ENCODE measurements around the gene ESPL1. TPM values are rescaled to one million over a fixed set of nuclear protein-coding genes. Genes with fewer than 3 reads are reported as not detected.

Gene ESPL1
- total RNA-seq, 1 experiment from 2014 or later = 31.1 TPM

GRCh38 chr12:53276511-53276910 is 8.4 kb downstream of the ESPL1 start:
- H3K27me3 Mint-ChIP-seq (ENCODE audit: unreplicated experiment) = no peaks in the 10 kb centered on the region
- TF ChIP-seq, protein P1, sequence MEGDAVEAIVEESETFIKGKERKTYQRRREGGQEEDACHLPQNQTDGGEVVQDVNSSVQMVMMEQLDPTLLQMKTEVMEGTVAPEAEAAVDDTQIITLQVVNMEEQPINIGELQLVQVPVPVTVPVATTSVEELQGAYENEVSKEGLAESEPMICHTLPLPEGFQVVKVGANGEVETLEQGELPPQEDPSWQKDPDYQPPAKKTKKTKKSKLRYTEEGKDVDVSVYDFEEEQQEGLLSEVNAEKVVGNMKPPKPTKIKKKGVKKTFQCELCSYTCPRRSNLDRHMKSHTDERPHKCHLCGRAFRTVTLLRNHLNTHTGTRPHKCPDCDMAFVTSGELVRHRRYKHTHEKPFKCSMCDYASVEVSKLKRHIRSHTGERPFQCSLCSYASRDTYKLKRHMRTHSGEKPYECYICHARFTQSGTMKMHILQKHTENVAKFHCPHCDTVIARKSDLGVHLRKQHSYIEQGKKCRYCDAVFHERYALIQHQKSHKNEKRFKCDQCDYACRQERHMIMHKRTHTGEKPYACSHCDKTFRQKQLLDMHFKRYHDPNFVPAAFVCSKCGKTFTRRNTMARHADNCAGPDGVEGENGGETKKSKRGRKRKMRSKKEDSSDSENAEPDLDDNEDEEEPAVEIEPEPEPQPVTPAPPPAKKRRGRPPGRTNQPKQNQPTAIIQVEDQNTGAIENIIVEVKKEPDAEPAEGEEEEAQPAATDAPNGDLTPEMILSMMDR (IDR thresholded peaks at IDR 0.05; ENCODE audit: unreplicated experiment) = no peak
- H3K27ac Mint-ChIP-seq (ENCODE audit: unreplicated experiment) = no peak overlapping the region
- H3K36me3 Mint-ChIP-seq (ENCODE audit: insufficient read depth, unreplicated experiment) = peaks cover 20% of the 10 kb centered on the region
- DNase-seq = no peak
- no peak overlapping the region for H3K4me3 Mint-ChIP-seq (ENCODE audit: low read depth, unreplicated experiment)
- H3K4me1 Mint-ChIP-seq (ENCODE audit: low read depth, unreplicated experiment) = no peaks in the 10 kb centered on the region
- intact Hi-C loops (cut with micrococcal nuclease; ENCODE audit: unreplicated experiment) = no loop called here
- CTCF ChIA-PET = no interaction called here
- H3K9me3 Mint-ChIP-seq (ENCODE audit: low read depth, unreplicated experiment) = no peaks in the 10 kb centered on the region
- BruUV-seq (replicated peaks) = no TSS peak

DNA sequence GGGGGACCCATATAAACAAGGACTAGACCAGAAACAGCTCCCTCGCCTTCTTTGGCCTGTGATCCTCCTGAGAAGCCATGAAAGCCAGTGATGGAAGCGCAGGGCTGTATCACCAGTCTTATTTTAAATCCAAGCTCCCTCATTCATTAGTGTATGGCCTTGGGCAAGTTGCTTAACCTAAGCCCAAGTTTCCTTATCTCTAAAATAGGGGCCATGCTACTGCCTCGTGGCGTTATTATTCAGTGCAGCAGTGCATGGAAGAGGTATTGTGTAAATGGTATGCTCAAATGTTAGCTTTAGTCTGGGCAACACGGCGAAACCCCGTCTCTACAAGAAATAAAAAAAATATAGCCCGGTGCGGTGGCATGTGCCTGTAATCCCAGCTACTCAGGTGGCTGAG is 9.9 kb downstream of the ESPL1 start:
- H3K36me3 Mint-ChIP-seq (ENCODE audit: insufficient read depth, unreplicated experiment) = peaks cover 11% of the 10 kb centered on the region
- no peak overlapping the region for H3K27ac Mint-ChIP-seq (ENCODE audit: unreplicated experiment)
- H3K4me3 Mint-ChIP-seq (ENCODE audit: low read depth, unreplicated experiment) = no peak overlapping the region
- DNase-seq = no peak
- intact Hi-C loops (cut with micrococcal nuclease; ENCODE audit: unreplicated experiment) = no loop called here
- BruUV-seq (replicated peaks) = no TSS peak
- H3K27me3 Mint-ChIP-seq (ENCODE audit: unreplicated experiment) = no peaks in the 10 kb centered on the region
- TF ChIP-seq, protein P1 (IDR thresholded peaks at IDR 0.05; ENCODE audit: unreplicated experiment) = no peak
- H3K9me3 Mint-ChIP-seq (ENCODE audit: low read depth, unreplicated experiment) = no peaks in the 10 kb centered on the region
- CTCF ChIA-PET = interaction anchor here (0.6 to 1.3 kb wide), 2 partner anchors 9 to 83 kb away, joined by 3 to 6 read pairs; no protein-coding TSS in a partner anchor
- H3K4me1 Mint-ChIP-seq (ENCODE audit: low read depth, unreplicated experiment) = no peaks in the 10 kb centered on the region

DNA sequence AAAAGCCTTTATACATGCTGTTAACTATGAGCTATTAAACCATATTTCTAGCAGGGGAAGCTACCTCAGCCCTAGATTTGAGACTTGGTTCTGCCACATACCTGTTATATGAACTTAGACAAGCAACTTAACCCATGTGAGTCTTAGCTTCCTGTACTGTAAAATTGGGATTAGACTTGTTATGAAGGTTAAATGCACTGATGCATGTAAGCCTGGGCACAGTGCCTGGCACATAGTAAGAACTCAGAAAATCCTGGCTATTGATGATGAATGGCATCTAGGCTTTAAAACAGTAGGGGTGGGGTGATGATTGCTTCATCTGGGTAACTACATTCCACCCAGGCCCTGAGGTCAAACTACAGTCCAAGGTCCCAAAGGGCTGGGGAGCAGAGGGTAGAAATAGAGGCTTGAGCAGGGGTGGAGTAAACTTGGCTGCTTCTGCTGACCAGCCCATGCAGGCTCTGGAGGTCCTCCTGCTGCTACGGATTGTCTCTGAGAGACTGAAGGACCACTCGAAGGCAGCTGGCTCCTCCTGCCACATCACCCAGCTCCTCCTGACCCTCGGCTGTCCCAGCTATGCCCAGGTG is 11.3 kb downstream of the ESPL1 start:
- DNase-seq = no peak
- no peak overlapping the region for H3K4me3 Mint-ChIP-seq (ENCODE audit: low read depth, unreplicated experiment)
- H3K27ac Mint-ChIP-seq (ENCODE audit: unreplicated experiment) = no peak overlapping the region
- no peaks in the 10 kb centered on the region for H3K4me1 Mint-ChIP-seq (ENCODE audit: low read depth, unreplicated experiment)
- no TSS peak for BruUV-seq (replicated peaks)
- intact Hi-C loops (cut with micrococcal nuclease; ENCODE audit: unreplicated experiment) = no loop called here
- no peaks in the 10 kb centered on the region for H3K9me3 Mint-ChIP-seq (ENCODE audit: low read depth, unreplicated experiment)
- TF ChIP-seq, protein P1 (IDR thresholded peaks at IDR 0.05; ENCODE audit: unreplicated experiment) = no peak
- H3K27me3 Mint-ChIP-seq (ENCODE audit: unreplicated experiment) = no peaks in the 10 kb centered on the region
- peaks cover 22% of the 10 kb centered on the region for H3K36me3 Mint-ChIP-seq (ENCODE audit: insufficient read depth, unreplicated experiment)
- CTCF ChIA-PET = no interaction called here

DNA sequence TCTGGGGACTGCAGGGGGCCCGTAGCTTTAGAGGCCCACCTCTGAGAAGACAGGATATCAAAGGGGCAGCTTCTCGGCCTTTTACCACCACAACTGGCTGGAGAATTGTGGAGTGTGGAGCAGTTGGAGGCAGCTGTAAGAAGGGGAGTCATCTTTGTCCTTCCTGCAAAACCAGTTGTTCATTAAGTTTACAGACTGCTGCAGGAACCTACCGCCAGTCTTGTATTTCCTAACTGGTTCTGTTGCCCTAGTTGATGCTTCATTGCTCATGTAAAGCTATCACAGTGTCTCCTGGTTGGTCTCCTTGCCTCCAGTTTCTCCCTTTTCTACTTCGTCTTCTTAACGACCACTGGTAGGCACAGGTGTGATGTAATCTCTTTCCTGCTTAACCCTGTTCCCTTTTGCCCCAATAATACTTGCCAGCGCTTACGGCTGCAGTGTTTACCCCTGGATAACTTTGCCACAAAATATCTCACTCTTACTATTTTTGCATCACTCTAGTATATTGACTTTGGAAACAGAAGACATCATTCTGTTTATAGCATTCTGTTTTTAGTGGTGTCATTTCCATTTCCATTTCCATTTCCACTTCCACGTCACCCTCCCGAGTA is 11.9 kb downstream of the ESPL1 start:
- CTCF ChIA-PET = interaction anchor here (0.6 kb wide), 2 partner anchors 22 to 125 kb away, joined by 3 read pairs; no protein-coding TSS in a partner anchor
- H3K9me3 Mint-ChIP-seq (ENCODE audit: low read depth, unreplicated experiment) = no peaks in the 10 kb centered on the region
- no TSS peak for BruUV-seq (replicated peaks)
- H3K4me1 Mint-ChIP-seq (ENCODE audit: low read depth, unreplicated experiment) = no peaks in the 10 kb centered on the region
- peaks cover 17% of the 10 kb centered on the region for H3K36me3 Mint-ChIP-seq (ENCODE audit: insufficient read depth, unreplicated experiment)
- H3K4me3 Mint-ChIP-seq (ENCODE audit: low read depth, unreplicated experiment) = no peak overlapping the region
- TF ChIP-seq, protein P1 (IDR thresholded peaks at IDR 0.05; ENCODE audit: unreplicated experiment) = no peak
- intact Hi-C loops (cut with micrococcal nuclease; ENCODE audit: unreplicated experiment) = no loop called here
- H3K27me3 Mint-ChIP-seq (ENCODE audit: unreplicated experiment) = no peaks in the 10 kb centered on the region
- no peak for DNase-seq
- no peak overlapping the region for H3K27ac Mint-ChIP-seq (ENCODE audit: unreplicated experiment)
